ELF-1 (cell line): ENCODE measurements around the gene KRT73.

Source experiments
- DNase-seq: peaks from one replicate; pipeline ENCODE4 v3.0.0-alpha.2; 2016; ENCODE audit warnings: low read depth, low spot score

Gene KRT73

DNA sequence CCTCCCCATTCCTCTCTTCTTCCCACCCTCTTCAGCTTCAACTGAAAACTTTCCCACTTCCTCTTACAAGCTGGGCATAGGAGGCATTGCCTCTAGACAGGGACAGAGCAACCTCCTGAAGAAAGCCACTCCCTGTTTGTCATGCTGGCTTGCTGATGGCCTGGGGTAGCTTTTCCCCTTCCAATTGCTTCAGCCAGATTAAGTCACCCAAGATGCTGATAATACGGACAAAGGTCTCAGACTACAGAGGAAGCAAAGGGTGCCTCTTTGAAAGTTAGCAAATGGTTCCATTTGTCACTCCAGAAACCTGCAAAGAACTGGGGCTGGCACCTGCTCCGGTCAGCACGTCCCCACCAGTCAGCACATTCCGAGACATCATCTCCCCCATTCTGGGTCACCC lies 27.6 kb upstream of the KRT73 start:
- DNase-seq = no peak

DNA sequence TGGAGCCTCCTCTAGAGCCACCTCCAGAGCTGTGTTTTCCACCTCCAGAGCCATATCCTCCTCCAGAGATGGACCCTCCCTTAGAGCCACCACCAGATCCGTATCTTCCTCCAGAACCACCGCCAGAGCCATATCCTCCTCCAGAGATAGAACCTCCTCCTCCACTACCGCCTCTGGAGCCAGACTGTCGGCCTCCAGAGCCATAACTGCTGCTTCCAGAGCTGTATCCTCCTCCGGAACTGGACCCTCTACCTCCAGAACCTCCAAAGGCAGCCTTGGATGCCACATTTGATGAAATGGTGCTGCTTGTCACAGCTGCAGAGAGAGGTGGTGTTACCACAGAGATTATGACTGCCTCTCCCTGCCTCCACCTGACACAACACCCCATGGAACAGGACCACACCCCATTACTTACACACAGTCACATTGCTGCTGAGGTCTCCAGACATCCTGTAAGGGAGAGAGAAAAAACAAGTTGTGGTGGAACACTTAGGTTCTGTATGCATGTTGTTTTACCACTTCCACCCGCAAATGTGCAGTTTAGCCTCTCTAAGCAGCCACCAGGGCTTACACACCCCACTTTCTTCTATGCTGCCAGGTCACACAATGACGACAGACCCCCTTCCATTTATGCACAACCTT lies 26.9 kb upstream of the KRT73 start:
- DNase-seq = no peak

DNA sequence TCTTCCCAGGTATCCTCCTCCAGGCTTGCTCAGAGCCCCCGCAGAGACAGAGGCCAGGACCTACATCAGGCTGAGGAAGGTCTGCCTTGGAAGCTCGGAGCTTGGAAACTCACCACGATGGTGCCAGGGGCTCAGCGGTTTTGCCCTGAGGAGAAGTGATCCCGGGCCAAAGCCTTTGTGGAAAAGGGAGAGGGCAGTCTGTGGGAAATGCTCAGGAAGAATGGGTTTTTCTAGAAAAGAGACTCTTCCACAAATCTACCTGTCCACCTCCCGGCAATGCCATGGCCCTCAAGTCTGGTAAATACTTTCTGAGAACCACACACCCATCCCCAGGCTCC lies 25.7 kb upstream of the KRT73 start:
- DNase-seq = no peak

GRCh38 chr12:52643233-52644077 lies 25.1 kb upstream of the KRT73 start:
- no peak for DNase-seq

GRCh38 chr12:52641468-52641867 lies 23.1 kb upstream of the KRT73 start:
- DNase-seq = no peak

DNA sequence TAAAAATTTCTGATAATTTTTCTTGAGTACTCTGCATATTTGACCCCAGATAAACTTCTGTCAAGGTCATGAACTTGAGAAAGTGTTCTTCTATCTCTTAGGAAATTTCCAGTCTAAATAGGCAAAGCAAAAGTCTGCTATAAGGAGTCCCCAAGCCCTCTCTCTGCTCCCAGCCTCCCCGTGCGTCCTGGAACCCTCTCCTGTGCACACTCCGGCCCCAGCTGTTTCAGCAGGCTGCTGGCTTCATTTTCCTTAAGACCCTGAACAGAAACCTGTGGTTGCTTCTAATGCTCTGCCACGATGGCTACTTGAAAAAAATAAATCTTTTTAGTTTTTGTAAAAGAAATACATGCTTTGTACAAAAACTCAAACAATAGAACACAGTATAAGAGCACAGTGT lies 18.9 kb upstream of the KRT73 start:
- DNase-seq = no peak

DNA sequence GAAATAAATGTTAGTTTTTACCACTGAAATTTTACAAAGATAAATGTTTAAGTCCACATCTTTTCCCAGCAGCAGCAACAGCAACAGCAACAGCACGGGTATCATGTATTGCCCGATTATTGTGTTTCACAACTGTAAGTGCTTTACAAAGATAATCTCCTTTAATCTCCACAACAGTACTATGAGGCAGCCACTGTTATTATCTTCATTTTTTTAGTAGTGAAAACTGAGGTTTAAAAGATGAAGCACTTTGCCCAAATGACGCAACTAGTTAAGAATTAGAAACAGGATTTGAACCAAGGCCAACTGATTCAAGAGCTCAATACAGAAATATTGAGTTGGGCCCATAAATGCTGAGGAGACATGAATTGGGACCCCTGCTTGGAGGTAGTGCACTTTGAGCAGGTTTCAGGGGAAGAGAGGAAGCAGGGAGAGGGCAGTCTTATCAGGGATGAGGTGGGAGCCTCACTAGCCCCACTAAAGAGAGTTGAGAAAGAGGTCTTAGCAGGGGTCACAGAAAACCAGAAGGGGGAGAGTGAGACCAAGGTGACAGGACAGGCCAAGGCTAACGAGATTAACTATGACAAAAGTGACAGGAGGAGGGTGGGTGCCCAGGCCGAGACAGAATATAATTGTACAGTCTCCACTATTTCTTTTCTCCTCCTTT lies 18.4 kb upstream of the KRT73 start:
- no peak for DNase-seq

GRCh38 chr12:52636189-52636588 lies 17.8 kb upstream of the KRT73 start:
- DNase-seq = no peak

DNA sequence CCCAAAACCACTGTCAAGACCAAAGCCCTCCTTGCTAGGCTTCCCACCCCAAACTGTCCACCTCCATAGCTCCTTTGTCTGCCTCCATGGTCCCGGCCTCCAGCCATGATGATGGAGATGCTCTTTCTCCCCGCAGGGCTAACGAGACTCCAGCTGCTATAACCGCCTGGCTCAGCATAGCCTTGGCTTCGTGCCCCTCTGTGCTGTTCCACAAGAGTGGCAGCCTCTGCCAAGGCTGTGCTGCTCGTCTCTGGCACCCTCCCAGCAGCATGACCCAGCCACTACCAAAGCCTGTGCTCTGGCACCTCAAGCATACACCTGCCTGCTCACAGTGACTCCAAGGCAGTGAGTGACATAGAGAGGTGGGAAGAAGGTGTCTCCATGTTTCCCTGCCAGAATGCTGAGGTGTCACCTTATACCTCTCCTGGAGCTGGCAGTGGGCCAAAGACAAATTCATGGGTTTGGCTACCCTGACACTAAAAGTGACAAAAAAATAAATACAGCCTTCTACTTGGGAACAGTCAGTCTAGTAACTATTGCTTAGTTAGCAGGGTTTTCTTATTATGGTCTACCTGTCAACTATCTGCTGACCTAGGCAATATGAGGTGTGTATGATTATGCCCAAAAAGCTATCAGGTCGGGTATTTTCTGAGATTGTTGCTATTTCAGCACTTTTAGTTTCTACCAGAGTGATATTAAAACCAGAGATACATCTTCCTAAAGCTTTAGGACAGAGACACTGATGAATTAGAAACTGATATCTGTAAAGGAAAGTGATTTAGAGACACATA lies 16.1 kb upstream of the KRT73 start:
- no peak for DNase-seq

DNA sequence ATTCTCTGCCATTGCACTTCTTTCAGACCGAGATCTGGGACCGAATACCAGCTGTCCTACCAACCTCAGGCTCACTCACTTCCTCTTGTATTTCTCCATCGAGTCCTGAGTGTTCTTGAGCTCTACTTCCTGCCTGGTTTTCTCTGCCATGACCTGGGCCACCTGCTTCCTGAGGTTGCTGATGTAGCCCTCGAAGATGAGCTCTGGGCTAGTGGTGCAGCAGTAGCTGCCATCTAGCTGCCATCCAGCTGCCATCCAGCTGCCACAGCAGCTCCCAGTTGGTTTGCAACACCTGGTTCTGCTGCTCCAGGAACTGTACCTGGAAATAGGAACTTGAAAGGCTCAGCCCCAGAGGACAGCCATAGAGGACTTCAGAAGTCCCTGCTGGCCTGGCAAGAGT lies 15.0 kb upstream of the KRT73 start:
- DNase-seq = no peak

GRCh38 chr12:52632656-52633055 lies 14.3 kb upstream of the KRT73 start:
- no peak for DNase-seq

DNA sequence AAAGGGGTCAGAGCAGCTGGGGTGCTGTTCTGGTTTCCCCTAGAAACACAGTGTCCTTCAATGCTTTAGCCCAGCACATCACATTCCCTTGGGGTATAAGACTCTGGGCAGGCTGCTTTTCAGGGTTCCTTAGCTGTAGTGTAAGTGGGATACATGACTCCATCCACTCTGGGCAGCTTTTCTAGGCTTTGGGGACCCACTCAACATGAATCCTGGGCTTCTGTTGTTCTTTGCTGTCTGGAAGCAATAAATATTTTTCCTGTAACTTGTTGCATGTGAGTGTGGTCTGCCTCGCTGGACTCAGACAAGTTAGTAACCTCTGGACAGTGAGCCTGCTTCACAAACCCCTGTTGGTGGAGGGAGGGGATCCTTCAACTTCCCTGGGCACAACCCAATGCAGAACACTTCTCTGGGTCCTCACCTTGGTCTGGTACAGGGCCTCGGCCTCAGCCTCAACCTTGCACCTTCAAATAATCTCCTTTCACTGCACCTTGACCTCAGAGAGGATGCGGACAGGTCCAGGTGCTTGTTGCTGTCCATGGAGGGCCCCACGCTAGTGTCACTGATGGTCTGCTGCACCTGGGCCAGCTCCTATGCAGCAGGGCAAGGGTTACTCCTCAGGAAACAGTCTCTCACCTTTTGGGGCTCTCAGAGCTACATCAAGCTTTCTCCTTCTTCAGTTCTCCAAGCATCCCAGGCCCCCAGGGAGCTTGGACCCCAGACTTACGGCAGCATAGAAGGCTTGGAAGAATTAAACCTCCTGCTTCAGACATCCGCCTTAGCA lies 13.5 kb upstream of the KRT73 start:
- DNase-seq = no peak

DNA sequence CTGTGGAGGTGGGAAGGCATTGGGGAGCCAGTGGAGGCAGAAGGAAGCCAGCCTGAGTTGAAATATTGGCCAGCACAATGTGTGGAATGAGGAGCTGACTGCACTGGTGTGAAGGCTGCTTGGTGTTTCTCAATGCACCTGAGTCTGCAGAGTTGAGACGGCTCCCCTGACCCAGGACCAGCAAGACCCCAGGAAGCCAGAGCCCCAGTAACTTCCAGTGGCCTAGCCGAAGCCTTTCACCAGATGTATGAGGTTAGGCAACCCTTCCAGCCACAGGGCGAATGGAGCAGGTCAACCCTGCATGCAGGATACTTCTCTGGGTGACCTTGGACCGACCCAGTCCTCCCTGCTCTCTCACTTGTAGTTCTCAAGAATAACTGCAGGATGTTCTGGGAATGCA lies 12.9 kb upstream of the KRT73 start:
- DNase-seq = no peak

DNA sequence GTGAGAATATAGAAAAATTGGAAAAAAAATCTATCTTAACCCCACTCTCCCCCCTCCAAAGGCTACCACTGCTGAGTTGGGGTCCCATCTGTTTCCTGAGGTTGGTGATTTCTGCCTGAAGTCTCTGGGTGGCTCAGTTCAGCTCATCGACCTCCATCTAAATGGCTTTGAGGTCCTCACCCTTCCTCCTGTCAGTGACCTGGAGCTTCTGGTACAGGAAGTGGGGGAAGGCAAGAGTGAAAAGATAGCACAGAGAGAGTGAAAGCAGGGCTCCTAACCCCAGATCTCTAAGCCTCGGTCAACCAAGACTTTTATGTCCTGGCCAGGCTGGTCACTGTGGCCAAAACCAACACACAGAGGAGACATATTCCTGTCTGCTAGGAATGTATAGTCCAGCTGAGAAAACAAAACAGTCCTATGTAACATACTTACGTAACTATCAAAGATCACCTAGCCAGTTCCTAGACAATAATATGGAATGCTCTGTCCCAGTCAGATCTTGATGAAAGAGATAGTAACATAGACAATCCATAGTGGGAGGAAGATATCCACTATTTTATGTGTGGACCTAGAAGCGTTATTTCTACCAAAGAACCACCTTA lies 12.3 kb upstream of the KRT73 start:
- no peak for DNase-seq

GRCh38 chr12:52630008-52630500 lies 11.7 kb upstream of the KRT73 start:
- DNase-seq = no peak

- no peak for DNase-seq
Measured at GRCh38 chr12:52629281-52630007, 11.1 kb upstream of the KRT73 start.

- DNase-seq = no peak
Measured at GRCh38 chr12:52628841-52629240, 10.5 kb upstream of the KRT73 start.

DNA sequence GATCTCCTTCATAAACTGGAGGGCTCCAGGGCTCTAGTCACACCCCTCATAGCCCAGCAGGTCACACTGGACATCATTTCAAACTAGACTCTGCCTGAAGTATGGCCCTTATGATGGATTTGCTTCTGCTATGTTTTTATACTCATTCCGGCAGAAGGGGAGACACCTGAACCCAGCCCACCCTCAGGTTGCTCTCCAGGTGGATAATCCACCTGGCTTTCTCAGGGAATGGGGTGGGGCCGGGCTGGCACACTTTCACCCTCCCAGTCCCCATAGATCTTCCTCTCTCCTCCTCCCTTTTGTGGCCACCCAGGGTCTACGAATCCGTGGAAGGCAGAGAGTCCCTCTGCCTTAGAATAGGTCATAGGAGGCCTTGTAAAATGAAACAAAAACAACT lies 9.8 kb upstream of the KRT73 start:
- no peak for DNase-seq

DNA sequence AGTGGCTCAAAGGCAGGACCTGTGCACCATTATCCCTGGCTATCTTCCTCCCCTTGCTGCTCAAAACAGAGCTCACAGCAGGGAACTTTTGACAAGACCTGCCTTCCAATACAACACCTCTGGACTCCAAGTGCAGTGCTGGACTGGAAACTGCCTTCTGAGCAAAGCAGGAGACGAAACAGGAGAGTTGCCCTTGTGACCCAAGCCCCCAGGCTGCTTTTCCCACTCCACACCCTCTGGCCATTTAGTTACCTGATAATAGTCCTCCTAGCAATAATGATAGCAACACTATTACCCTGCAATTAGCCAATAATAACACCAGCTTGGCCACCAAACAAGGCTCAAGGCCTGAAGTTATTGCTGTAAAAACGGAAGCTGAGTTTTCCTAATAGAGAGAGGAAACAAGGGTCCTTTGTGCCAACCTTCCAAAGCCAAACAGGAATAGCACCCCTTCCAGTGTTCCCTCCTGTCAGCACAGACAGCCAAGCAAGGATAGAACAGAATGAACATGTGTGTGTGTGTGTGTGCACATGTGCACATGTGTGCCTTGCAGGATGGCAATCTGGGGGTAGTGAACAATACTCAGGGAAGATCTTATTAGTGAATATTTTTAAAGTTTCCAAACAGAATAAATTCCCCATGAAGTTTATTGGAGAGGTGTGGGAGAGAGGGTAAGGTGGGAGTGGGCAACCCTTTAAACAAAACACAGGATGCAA lies 9.2 kb upstream of the KRT73 start:
- no peak for DNase-seq
